Epithelial cell of prostate (primary cell): ENCODE measurements around the gene KRTAP10-8.
"Not testable (repeated sequence)": the region's sequence is repeated elsewhere in the genome, so short reads cannot be mapped to it uniquely, and the experiment has no call there.

Experiments used
- DNase-seq: peaks from one replicate; pipeline ENCODE4 v3.0.0-alpha.2; 2011; ENCODE audit warnings: low read depth, low spot score
- H3K27ac ChIP-seq: fragments of 450-650 bp; 2 replicates; pipeline ENCODE4 v1.5.1; 2017; ENCODE audit warnings: mild to moderate bottlenecking

Gene KRTAP10-8

DNA sequence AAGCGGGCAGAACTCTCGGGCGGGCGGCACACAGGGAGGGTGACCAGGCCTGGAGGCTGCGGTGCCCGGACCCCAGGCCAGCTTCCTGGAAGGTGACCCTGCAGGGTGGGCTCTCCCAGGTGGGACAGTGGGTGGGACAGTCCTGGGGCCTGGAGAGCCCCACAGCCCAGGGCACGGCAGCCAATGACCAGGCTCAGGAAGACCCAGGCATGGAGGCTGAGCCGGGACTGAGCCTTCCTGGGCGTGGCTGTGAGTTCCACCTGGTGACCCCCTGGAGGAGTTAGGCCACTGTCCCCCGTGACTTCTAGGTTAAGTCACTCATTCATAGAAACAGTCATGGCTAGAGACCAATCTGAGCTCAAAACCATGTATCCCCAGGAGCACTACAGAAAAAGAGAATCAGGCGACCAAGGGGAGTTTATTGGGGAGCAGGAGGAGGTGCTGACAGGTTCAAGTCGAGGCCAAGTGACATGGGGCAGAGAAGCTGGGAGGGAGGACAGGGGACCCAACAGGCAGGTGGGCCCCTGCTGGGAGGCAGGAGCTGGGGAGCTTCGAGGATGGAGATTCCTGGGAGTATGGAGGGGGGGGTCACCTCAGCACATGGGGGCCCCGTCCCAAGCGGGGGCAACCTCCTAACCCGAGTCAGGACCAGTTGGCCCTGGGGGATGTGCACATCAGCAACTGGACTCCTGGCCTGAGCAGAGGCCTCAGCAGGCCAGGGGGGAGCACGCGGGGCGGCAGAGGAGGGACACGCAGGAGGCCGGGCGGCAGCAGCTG, 32.6 kb upstream of the KRTAP10-8 start:
- no peak overlapping the region for H3K27ac ChIP-seq

GRCh38 chr21:44579833-44580144, 32.1 kb upstream of the KRTAP10-8 start:
- DNase-seq: no peak

More for the DNA sequence above, 32.6 kb upstream of the KRTAP10-8 start:
- no peak for DNase-seq

GRCh38 chr21:44580231-44580821, 31.6 kb upstream of the KRTAP10-8 start, which contains the start of gene KRTAP10-5:
Gene KRTAP10-5 (minus strand): TSS chr21:44580604. CDS start chr21:44580578, 26 bp downstream.
- DNase-seq: not testable (repeated sequence)

More at GRCh38 chr21:44579833-44580144, 32.1 kb upstream of the KRTAP10-8 start:
- H3K27ac ChIP-seq: no peak overlapping the region

DNA sequence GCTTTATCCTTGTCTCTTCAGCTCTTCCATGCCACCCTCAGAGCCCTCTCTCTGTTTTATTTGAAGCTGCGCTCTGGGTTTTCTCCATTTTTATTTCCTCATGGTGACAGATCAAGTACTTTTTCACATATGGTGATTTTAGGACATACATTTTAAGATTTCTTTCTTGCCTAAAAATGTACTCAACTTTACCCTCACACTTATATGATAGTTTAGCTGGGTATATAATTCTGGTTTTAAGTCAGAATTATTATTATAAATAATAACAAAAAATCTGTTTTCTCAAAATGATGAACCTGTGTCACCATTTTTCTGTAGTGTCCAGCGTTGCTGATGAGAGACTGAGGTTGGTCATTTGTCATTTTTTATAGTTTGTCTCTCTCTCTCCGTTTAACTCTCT, 30.7 kb upstream of the KRTAP10-8 start:
- H3K27ac ChIP-seq: no peak overlapping the region
- no peak for DNase-seq

More at GRCh38 chr21:44580231-44580821, 31.6 kb upstream of the KRTAP10-8 start, which contains the start of gene KRTAP10-5:
- not testable (repeated sequence) for H3K27ac ChIP-seq

DNA sequence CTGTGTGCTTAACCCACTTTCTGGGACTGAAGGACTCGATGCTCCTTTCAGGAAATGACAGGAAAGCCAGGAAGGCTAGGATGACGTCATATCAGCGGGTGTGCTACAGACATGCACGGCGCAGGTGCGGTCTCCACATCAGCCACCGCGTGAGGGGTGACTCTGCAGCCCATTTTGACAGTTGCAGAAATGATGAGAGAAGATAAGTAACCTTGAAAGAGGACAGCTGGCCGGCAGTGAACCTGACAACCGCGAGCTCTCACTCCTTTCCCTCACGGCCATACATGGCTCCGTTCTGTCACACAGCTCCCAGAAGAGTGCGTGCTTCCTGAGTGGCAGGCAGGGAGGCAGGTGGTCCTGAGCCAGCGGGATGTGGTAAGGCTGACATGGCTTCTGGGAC, 29.8 kb upstream of the KRTAP10-8 start:
- no peak overlapping the region for H3K27ac ChIP-seq

GRCh38 chr21:44583089-44583799, 28.6 kb upstream of the KRTAP10-8 start:
- no peak for DNase-seq
- H3K27ac ChIP-seq: no peak overlapping the region

More for the DNA sequence above, 29.8 kb upstream of the KRTAP10-8 start:
- DNase-seq: no peak

DNA sequence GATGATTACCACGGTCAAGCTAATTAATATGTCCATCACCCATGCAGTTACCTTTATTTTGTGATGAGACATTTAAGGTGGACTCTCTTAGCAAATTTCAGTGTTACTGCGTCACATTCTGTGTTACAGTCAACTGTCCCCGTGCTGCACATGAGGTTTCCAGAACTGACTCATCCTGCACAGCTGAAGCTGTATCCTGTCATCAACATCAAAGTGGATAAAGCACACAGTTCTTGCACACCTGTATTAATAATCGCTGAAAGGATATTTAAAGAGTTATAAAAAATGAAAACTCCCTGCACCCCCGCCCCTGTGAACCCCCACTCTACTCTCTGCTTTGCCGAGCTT, 28.1 kb upstream of the KRTAP10-8 start:
- H3K27ac ChIP-seq: no peak overlapping the region
- no peak for DNase-seq

DNA sequence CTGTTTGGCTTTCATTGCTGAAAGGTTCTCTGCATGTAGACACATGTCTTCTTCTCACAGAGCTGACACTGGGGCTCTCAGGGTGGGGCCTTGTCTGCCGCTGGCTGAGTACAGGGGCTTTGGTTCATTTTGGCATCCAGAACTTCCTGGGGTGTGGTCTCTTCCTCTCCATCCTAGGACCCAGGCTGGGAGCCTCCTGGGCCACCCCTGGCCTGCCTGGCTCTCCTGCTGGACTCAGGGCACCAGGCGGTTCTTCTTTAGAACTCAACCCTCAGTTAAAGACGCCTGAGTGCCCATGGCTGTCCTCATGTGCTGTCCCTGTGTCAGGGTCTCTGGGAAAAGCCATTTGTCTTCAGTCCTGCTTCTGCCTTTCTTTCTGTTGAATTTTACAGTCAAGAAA, 26.0 kb upstream of the KRTAP10-8 start:
- no peak overlapping the region for H3K27ac ChIP-seq
- DNase-seq: no peak

GRCh38 chr21:44589094-44589493, 22.8 kb upstream of the KRTAP10-8 start:
- no peak overlapping the region for H3K27ac ChIP-seq
- DNase-seq: no peak

DNA sequence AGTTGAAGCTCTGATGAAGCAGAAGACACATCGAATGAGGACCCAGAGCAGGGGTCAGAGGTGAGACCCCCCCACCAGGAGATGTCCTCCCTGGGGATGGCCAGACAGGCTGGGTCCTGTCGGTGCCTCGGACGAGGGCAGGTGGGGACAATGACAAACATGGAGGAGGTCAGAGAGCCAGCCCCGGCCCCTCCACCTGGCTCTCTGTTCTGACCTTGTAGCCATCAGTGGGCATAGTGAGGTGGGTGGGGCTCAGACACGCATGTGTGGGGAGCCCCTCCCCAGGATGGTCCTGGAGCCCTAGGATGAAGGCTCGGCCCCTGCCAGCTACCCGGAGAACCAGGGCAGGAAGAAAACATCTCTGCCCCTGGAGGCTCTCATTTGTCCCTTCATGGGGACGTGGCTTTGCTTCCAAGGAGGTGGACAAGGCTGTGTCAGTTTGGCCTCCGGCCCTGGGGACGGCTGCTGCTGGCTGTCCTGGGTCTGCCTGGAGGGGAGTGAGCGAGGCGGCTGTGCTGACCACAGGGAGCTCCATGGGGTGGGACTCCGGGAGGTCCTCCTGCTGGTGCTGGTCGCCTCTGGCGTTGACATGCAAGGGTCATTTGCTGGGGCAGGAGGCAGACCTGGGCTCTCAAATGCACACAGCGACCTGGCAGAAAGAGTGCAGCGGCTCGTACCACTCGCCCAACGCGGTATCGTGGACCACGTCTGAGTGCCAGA, 22.1 kb upstream of the KRTAP10-8 start:
- DNase-seq: no peak
- no peak overlapping the region for H3K27ac ChIP-seq

GRCh38 chr21:44590311-44590721, 21.6 kb upstream of the KRTAP10-8 start:
- no peak overlapping the region for H3K27ac ChIP-seq
- DNase-seq: no peak

GRCh38 chr21:44590897-44591800, 20.7 kb upstream of the KRTAP10-8 start:
- not testable (repeated sequence) for H3K27ac ChIP-seq, DNase-seq

DNA sequence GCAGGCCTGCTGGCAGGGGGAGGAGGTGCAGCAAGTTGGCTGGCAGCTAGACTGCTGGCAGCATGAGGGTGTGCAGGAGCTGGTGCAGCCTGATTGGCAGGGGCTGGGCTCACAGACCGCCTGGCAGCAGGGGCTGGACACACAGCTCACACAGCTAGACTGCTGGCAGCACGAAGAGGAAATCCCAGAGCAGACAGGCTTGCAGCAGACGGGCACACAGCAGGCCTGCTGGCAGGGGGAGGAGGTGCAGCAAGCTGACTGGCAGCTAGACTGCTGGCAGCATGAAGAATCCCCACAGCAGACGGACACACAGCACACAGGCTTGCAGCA, 20.1 kb upstream of the KRTAP10-8 start:
- H3K27ac ChIP-seq, DNase-seq: not testable (repeated sequence)

DNA sequence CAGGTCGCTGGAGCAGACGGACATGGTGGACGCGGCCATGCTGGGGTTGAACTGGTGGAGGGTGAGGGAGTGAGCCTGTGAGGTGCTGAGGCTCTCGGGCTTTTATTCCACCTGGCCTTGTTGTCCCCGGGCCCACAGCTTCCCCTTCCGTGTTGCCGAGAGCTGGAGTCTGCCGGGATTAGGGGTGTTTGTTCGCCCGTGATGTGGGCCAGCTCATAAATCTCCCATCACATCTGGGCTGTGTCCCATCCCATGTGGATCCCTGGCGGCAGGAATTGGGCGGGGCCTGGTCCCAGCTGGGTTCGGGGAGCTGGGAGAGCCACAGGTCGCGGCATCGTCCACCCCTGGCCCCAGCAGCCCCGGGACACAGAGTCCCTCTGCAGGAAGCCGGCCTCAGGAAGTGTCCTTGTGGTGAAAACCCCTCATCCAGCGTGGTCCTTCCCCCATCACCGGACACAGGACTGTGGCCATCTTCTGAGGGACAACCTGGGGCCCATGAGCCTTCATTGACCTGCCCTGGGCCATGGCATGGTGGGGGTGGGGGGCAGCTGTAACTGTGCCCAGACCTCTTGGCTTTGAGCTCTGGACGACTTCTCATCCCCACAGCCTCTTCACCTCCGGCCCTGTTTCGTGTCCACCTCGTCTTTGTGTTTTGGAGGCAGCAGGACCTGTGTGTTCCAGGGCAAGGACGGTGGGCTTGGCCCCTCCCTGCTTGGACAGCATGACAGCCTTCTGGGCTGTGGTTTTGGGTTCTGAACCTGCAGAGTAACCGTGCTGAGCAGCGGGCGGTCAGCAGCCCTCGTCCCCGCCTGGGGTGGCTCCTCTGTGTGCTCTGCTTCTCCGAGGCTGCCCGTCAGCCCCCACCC, 19.2 kb upstream of the KRTAP10-8 start, which contains the start of gene KRTAP10-6:
TSS of gene KRTAP10-6 (minus strand) at position 60 of the 866 bp plus-strand sequence. CDS start at position 39, 21 bp downstream.
- DNase-seq: no peak
- H3K27ac ChIP-seq: no peak within 1 kb of the TSS

DNA sequence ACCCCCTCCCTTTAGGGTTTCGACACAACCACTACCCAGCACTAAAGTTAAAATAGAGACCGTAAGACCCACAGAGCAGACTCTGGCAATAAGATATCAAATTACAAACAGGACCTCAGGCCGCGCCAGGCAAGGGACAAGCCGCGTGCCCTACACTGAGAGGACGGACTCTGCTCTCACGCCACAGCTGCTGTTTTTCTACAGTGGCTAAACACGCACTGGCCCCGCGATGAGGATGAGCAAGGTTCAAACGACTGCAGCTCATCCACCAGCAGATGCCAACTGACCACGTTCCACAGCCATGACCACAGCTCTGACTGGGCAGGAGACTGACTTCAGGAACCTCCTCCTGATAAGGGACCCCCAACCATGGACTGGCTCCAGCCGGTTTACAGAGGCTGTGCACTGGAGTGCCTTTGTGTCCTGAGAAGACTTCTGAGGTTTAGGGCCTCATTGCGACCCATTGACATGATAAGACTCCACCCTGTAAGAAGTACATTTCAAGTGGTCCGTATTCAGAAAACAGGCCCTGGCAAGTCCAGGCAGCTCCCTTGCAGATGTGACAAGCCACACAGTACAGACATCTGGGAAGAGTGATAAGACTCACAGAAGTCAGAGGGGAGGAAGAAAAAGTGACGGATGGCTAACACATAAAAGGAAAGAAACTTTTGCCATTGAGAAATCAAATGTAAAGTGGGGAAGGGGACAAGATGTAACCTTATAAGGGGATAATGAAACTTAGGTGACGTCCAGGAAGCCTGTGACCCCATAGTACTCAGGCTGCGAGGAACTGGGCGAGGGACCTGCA, 18.1 kb upstream of the KRTAP10-8 start:
- H3K27ac ChIP-seq: no peak overlapping the region
- DNase-seq: no peak

GRCh38 chr21:44594406-44594916, 17.4 kb upstream of the KRTAP10-8 start:
- DNase-seq: no peak
- H3K27ac ChIP-seq: no peak overlapping the region

DNA sequence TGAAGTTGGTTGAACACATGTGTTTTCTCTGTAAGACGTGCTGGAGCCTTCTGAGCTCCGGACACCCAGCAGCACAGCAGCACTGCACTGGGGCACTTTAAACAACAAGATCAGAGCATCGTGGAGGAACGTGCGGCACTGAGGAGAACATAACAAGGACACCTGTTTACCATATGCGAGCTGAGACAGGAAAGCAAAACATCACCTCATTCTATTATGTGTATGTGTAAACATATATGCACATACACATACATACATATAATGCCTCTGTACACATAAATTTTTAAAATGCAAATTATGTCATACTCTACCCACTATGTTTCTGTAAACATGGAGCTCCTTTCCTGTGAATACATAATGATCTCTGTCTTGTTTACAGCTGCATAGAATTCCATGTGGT, 16.4 kb upstream of the KRTAP10-8 start:
- no peak overlapping the region for H3K27ac ChIP-seq
- DNase-seq: no peak
